Activated T-cell treated with anti-CD3 and anti-CD28 coated beads, Interleukin-2, amount 50 U/mL, for 4 hours (primary cell): ENCODE data around the gene DENND5B. TPM values are rescaled to one million over a fixed set of nuclear protein-coding genes. Genes with fewer than 3 reads are reported as not detected.
"Not testable (repeated sequence)": the region's sequence is repeated elsewhere in the genome, so short reads cannot be mapped to it uniquely, and the experiment has no call there.

ENCODE experiments used
- ATAC-seq, 2 donors: fragments of 200-7000 bp; cut with Tn5 transposase; one replicate each; pipeline ENCODE4 v1.10.0; 2021
- DNase-seq: peaks from one replicate; pipeline ENCODE4 v3.0.0-alpha.2; 2020
- H3K27me3 Mint-ChIP-seq: one replicate; pipeline ENCODE4 v1.8.0; 2021; ENCODE audit warnings: low read depth, mixed read lengths
- H3K36me3 Mint-ChIP-seq: one replicate; pipeline ENCODE4 v1.8.0; 2022; ENCODE audit warnings: mixed read lengths; ENCODE audit not compliant: insufficient read depth
- H3K4me1 Mint-ChIP-seq: one replicate; pipeline ENCODE4 v1.8.0; 2021; ENCODE audit warnings: low read depth, mixed read lengths
- H3K4me3 Mint-ChIP-seq: one replicate; pipeline ENCODE4 v1.8.0; 2021; ENCODE audit warnings: mild to moderate bottlenecking, moderate library complexity, mixed read lengths
- H3K9me3 Mint-ChIP-seq: one replicate; pipeline ENCODE4 v1.8.0; 2021; ENCODE audit warnings: mixed read lengths
- total RNA-seq, 3 donors: library from RNA; stranded (reverse); gene quantifications; one replicate each; pipeline ENCODE4 v1.2.1, GENCODE V29; 2021

DENND5B gene
- total RNA-seq, 3 donors from 2014 or later = 0.10 to 0.33 (median 0.29) TPM

DNA sequence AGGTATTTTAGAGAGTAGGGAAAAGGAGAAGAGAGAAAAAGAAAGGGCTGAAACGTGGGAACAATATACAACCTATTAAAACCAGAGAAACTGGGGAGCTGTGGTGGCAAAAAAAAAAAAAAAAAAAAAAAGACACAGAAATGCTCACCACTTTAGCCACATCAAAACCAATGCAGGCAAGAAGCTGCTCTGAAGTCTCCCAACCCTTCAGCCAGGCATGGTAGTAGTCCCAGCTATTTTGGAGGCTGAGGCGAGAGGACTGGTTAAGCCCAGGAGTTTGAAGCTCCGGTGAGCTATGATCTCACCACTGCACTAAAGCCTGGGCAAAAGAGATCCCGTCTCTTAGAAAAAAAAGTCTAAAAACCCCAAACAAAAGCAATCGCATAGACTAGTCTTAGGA, 33.2 kb downstream of the DENND5B start:
- no peaks in the 10 kb centered on the region for H3K9me3 Mint-ChIP-seq
- no peaks in the 10 kb centered on the region for H3K4me1 Mint-ChIP-seq
- DNase-seq = no peak
- no peaks in the 10 kb centered on the region for H3K36me3 Mint-ChIP-seq
- H3K27me3 Mint-ChIP-seq = peaks cover 28% of the 10 kb centered on the region
- no peak for ATAC-seq
- no peak overlapping the region for H3K4me3 Mint-ChIP-seq

DNA sequence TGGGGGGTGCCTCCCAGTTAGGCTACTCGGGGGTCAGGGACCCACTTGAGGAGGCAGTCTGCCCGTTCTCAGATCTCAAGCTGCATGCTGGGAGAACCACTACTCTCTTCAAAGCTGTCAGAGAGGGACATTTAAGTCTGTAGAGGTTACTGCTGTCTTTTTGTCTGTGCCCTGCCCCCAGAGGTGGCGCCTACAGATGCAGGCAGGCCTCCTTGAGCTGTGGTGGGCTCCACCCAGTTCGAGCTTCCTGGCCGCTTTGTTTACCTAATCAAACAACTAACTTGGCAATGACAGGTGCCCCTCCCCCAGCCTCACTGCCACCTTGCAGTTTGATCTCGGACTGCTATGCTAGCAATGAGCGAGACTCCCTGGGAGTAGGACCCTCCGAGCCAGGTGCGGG, 35.5 kb downstream of the DENND5B start:
- DNase-seq, H3K4me1 Mint-ChIP-seq, ATAC-seq, H3K9me3 Mint-ChIP-seq, H3K36me3 Mint-ChIP-seq, H3K4me3 Mint-ChIP-seq: not testable (repeated sequence)
- peaks cover 24% of the 10 kb centered on the region for H3K27me3 Mint-ChIP-seq

DNA sequence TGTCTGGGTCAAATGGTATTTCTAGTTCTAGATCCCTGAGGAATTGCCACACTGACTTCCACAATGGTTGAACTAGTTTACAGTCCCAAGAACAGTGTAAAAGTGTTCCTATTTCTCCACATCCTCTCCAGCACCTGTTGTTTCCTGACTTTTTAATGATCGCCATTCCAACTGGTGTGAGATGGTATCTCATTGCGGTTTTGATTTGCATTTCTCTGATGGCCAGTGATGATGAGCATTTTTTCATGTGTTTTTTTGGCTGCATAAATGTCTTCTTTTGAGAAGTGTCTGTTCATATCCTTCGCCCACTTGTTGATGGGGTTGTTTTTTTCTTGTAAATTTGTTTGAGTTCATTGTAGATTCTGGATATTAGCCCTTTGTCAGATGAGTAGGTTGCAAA, 40.3 kb downstream of the DENND5B start:
- not testable (repeated sequence) for H3K27me3 Mint-ChIP-seq, H3K4me1 Mint-ChIP-seq, DNase-seq, H3K9me3 Mint-ChIP-seq, ATAC-seq, H3K36me3 Mint-ChIP-seq, H3K4me3 Mint-ChIP-seq

DNA sequence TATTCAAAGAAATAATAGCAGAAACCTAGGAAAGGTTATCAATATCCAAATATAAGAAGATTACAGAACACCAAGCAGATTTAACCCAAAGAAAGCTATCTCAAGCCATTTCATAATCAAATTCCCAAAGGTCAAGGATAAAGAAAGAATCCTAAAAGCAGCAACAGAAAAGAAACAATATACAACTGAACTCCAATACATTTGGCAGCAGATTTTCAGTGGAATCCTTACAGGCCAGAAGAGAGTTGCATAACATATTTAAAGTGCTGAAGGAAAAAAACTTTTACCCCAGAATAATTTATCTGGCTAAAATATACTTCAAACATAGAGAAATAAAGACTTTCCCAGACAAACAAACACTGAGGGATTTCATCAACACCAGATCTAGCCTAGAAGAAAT, 54.3 kb downstream of the DENND5B start:
- peaks cover 25% of the 10 kb centered on the region for H3K27me3 Mint-ChIP-seq

DNA sequence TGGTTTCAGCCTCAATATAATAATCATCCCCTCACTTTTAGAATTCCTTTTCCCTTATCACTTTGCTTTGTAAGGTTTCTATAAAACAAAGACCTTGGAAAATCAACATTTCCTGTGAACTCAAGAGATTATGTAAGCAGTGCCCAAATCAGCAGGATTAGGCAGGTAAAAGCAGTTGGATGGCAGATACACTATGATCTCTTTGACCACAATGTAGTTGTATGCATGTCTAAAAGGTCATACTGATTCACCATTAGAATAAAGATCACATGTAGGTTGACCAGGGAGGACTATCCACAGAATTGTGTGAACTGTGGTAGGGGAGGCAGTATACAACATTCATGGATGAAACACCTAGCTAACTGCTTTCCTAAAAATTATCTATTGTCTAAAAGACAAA, 57.5 kb downstream of the DENND5B start:
- Mint-ChIP-seq H3K4me3 (no peak overlapping the region), H3K9me3 (no peaks in the 10 kb centered on the region), H3K4me1 (no peaks in the 10 kb centered on the region), H3K27me3 (peaks cover 26% of the 10 kb centered on the region), H3K36me3 (no peaks in the 10 kb centered on the region)
- ATAC-seq = no peak
- DNase-seq = no peak

More for the DNA sequence above, 54.3 kb downstream of the DENND5B start:
- ATAC-seq (no peak), DNase-seq (no peak)
- H3K36me3 Mint-ChIP-seq = peaks cover 1% of the 10 kb centered on the region
- H3K4me3 Mint-ChIP-seq = no peak overlapping the region
- H3K4me1 Mint-ChIP-seq = no peaks in the 10 kb centered on the region
- no peaks in the 10 kb centered on the region for H3K9me3 Mint-ChIP-seq

DNA sequence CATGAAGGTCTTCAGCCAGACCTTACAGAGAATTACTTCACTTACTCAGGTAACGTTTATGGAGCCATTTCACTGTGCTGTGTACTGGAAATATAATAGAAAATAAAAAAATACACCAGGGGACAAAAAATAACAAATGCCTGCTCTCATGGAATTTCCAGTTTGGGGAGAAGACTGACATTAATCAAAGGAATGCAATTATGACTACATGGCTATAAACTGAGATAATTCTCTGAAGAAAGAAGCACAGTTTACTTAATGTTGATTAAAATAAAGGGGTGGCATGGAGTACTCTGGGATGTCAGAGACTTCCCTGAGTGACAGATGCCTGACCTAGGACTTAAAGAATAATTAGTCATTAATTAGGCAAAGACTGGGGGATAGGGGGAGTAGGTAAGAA, 59.0 kb downstream of the DENND5B start:
- no peaks in the 10 kb centered on the region for H3K36me3 Mint-ChIP-seq

DNA sequence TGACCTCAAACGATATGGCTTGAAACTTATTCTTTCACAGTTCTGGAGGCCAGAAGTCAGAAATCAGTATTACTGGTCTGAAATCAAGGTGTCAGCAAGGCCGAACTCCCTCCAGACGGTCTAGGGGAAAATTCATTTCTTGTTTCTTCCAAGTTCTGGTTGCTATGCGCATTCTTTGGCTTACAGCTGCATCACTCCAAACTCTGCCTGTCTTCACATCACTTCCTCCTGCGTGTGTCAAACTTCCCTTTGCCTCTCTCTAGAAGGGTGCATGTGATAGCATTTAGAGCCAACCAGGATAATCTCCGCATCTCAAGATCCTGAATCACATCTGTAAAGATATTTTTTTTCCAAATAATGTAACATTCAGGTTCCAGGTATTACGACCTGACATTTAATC, 62.8 kb downstream of the DENND5B start:
- Mint-ChIP-seq H3K36me3 (no peaks in the 10 kb centered on the region), H3K27me3 (peaks cover 32% of the 10 kb centered on the region), H3K9me3 (no peaks in the 10 kb centered on the region), H3K4me1 (no peaks in the 10 kb centered on the region), H3K4me3 (no peak overlapping the region)
- ATAC-seq (no peak), DNase-seq (no peak)

More for the DNA sequence above, 59.0 kb downstream of the DENND5B start:
- ATAC-seq (no peak), DNase-seq (no peak)
- Mint-ChIP-seq H3K4me1 (no peaks in the 10 kb centered on the region), H3K9me3 (no peaks in the 10 kb centered on the region), H3K4me3 (no peak overlapping the region), H3K27me3 (peaks cover 30% of the 10 kb centered on the region)

DNA sequence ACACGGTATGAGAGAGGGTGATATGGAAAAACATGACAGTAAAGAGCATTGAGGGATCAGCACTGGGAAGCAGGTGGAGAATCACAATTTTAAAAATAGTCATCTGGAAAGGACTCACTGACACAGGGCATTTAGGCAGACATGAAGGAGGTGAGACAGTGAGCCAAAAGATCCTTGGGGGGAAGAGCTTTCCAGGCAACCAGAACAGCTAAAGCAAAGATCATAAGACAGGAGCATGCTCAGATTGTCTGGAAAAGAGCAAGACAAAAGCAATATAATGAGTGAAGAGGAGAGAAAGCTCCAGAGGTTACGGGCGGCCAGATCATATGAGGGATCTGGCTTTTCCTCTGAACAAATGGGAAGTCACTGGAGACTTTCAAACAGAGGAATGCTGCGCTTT, 63.9 kb downstream of the DENND5B start:
- DNase-seq = no peak
- H3K4me3 Mint-ChIP-seq = no peak overlapping the region
- H3K36me3 Mint-ChIP-seq = no peaks in the 10 kb centered on the region
- no peak for ATAC-seq
- no peaks in the 10 kb centered on the region for H3K4me1 Mint-ChIP-seq
- peaks cover 27% of the 10 kb centered on the region for H3K27me3 Mint-ChIP-seq
- H3K9me3 Mint-ChIP-seq = no peaks in the 10 kb centered on the region

DNA sequence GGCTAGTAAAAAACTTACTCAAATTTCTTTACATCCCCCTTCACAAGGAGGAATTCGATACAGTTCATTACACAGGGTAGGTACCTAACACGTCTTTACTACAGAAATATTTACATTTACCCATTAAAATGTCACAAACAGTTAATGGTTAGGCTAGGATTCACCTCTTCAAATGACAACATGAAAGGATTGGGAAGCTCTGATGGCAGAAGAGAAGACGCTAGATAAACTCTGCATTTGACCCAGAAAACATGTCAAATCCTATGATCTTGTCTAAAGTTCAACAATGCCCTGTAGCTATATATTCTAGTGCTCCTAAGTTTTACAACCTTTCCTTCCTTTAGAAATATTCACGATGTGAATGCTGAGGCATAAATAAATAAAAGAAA, 64.8 kb downstream of the DENND5B start:
- H3K36me3 Mint-ChIP-seq = no peaks in the 10 kb centered on the region
- DNase-seq = no peak

DNA sequence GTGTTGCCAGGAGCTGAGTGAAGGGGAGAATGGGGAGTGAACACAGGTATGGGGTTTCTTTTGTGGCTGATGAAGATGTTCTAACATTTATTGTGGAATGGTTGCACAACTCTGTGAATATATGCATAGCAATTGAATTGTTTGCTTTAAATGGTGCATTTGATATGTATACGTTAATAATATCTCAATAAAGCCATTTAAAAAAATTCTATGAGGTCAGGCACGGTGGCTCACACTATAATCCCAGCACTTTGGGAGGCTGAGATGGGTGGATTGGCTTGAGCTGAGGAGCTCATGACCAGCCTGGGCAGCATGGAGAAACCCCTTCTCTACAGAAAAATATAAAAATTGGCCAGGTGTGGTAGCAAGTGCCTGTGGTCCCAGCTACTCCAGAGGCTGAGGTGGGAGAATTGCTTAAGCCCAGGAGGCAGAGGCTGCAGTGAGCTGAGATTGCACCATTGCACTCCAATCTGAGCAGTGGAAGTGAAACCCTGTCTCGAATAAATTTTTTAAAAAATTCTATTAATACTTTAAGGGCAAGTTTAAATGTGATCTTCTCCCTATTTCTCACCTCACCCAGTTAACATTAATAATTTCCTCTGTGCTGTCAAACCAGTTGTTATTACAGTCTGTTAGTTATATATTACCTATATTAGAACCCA, 65.3 kb downstream of the DENND5B start:
- Mint-ChIP-seq H3K4me3 (no peak overlapping the region), H3K9me3 (no peaks in the 10 kb centered on the region)
- no peak for ATAC-seq

More for the DNA sequence above, 64.8 kb downstream of the DENND5B start:
- Mint-ChIP-seq H3K4me3 (no peak overlapping the region), H3K9me3 (no peaks in the 10 kb centered on the region), H3K27me3 (peaks cover 23% of the 10 kb centered on the region), H3K4me1 (no peaks in the 10 kb centered on the region)
- no peak for ATAC-seq

DNA sequence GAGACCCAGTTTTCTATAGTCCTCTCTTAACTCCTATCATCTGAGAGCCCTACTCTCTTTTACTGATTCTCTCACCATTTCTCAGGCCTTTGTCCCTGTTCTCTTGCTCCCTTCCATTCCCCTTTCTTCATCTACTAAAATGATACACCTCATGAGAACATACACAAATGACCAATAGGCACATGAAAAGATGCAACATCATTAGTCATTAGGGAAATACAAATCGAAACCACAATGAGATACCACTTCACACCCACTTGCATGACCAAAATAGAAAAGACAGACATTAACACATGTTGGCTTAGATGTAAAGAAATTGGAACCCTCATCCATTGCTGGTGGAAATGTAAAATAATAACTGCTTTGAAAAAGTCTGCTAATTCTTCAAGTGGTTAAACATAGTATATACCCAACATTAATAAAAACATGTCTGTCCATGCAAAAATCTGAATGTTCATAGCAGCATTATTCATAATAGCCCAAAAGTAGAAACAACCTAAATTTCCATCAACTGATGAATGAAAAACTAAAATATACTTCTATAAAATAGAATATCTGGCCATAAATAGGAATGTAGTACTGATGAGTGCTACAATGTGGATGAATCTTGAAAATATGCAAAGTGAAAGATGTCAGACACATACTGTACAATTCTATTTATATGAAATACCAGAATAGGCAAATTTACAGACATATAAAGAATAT, 66.0 kb downstream of the DENND5B start:
- peaks cover 23% of the 10 kb centered on the region for H3K27me3 Mint-ChIP-seq
- H3K4me3 Mint-ChIP-seq = no peak overlapping the region
- ATAC-seq (no peak), DNase-seq (no peak)
- H3K4me1 Mint-ChIP-seq = no peaks in the 10 kb centered on the region
- H3K36me3 Mint-ChIP-seq = no peaks in the 10 kb centered on the region
- H3K9me3 Mint-ChIP-seq = no peaks in the 10 kb centered on the region

More for the DNA sequence above, 65.3 kb downstream of the DENND5B start:
- Mint-ChIP-seq H3K36me3 (no peaks in the 10 kb centered on the region), H3K27me3 (peaks cover 23% of the 10 kb centered on the region), H3K4me1 (no peaks in the 10 kb centered on the region)
- no peak for DNase-seq

DNA sequence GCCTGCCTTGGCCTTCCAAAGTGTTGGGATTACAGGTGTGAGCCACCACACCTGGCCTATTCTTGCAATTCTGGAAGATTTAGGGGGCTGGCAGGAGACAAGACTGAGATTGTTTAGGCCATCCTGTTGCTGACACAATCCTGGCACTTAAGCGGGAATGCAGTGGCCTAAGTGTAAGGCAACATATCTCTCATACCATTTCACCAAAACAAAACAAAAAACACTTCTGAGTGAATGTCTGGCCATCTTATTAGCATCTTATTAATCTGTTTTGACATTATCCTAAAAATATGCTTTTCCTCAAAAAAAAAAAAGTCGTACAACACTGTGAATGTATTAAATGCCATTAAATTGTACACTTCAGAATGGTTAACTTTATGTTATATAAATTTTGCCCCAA, 67.6 kb downstream of the DENND5B start:
- no peaks in the 10 kb centered on the region for H3K9me3 Mint-ChIP-seq
- H3K27me3 Mint-ChIP-seq = peaks cover 19% of the 10 kb centered on the region
- H3K4me1 Mint-ChIP-seq = no peaks in the 10 kb centered on the region
- no peak for DNase-seq
- H3K4me3 Mint-ChIP-seq = no peak overlapping the region
- ATAC-seq = no peak
- H3K36me3 Mint-ChIP-seq = no peaks in the 10 kb centered on the region

DNA sequence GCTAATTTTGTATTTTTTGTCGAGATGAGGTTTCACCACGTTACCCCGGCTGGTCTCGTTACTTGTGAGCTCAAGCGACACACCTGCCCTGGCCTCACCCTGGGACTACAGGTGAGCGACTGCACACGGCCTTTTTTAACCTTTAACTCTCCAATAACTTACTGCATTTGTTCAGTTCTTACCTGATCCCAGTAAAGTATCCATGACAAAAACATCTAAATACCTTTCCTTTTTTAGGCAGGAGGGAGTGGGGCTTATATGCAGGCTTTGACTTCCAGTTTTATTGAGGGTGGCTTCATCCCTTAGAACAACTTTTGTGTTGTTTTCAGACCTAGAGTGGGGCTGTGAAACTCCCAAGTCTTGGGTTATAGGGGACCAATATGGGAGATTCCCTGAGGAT, 68.3 kb downstream of the DENND5B start:
- Mint-ChIP-seq H3K36me3 (no peaks in the 10 kb centered on the region), H3K27me3 (peaks cover 18% of the 10 kb centered on the region), H3K4me1 (no peaks in the 10 kb centered on the region), H3K4me3 (no peak overlapping the region), H3K9me3 (no peaks in the 10 kb centered on the region)
- ATAC-seq (no peak), DNase-seq (no peak)

DNA sequence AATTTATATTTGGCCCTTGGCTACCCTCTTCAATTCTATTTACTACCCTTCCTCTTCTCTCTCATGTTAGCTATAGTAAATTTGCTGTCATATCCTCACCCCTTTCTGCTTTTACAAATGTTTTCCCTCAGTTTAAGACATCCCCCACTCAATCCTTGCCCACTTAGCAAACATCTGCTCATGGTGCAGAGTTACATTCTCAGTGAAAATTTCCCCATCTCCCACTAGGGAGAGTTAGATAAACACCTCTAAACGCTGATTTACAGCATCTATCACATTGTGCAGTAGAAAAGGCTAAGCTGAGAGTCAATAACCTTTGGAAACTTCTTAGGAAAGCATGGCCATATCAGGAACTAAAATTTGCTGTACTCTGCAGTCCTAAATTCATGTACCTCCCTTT, 69.0 kb downstream of the DENND5B start:
- Mint-ChIP-seq H3K36me3 (no peaks in the 10 kb centered on the region), H3K4me3 (no peak overlapping the region), H3K9me3 (no peaks in the 10 kb centered on the region), H3K4me1 (no peaks in the 10 kb centered on the region), H3K27me3 (peaks cover 17% of the 10 kb centered on the region)
- DNase-seq (no peak), ATAC-seq (no peak)

DNA sequence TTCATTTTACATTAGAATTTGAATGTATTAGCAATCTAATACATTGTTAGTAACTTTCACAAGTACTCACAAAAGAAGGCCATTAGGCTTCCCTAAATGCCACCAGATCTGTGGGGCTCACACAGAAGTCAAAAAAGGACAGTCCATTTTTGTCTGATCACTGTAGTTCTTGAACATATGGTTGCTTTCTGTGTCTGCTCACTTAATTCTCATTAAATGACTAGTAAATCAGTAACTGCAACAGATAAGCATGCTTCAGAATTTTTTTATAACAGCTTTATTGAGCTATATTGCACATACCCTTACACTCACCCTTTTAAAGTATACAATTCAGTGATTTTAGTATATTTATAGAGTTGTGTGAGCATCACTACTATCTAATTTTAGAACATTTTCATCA, 71.4 kb downstream of the DENND5B start:
- Mint-ChIP-seq H3K4me1 (no peaks in the 10 kb centered on the region), H3K9me3 (no peaks in the 10 kb centered on the region)
- no peak for ATAC-seq

More for the DNA sequence above, 71.4 kb downstream of the DENND5B start:
- H3K4me3 Mint-ChIP-seq = no peak overlapping the region
- no peak for DNase-seq
- peaks cover 3% of the 10 kb centered on the region for H3K27me3 Mint-ChIP-seq
- no peaks in the 10 kb centered on the region for H3K36me3 Mint-ChIP-seq
